Neuronal stem cell (in vitro differentiated cells): ENCODE data around the gene IMP3.

Experiments used
- DNase-seq: peaks from one replicate; pipeline ENCODE4 v3.0.0-alpha.2; 2013; ENCODE audit warnings: low spot score
- H2AFZ ChIP-seq: one replicate; pipeline ENCODE4 v1.6.1; 2013; ENCODE audit warnings: mild to moderate bottlenecking, low read length, inconsistent platforms
- H2AK5ac ChIP-seq: 2 replicates; pipeline ENCODE4 v1.6.1; 2013; ENCODE audit warnings: low read depth, mild to moderate bottlenecking, inconsistent platforms, low read length, moderate library complexity, mixed read lengths
- H2BK120ac ChIP-seq: 2 replicates; pipeline ENCODE4 v1.6.1; 2013; ENCODE audit warnings: low read depth, mild to moderate bottlenecking, inconsistent platforms, low read length, moderate library complexity, mixed read lengths
- H2BK12ac ChIP-seq: one replicate; pipeline ENCODE4 v1.6.1; 2013; ENCODE audit warnings: low read length, inconsistent platforms
- H2BK15ac ChIP-seq: 2 replicates; pipeline ENCODE4 v1.6.1; 2013; ENCODE audit warnings: mild to moderate bottlenecking, low read length, inconsistent platforms, mixed read lengths
- H2BK5ac ChIP-seq: one replicate; pipeline ENCODE4 v1.6.1; 2013; ENCODE audit warnings: inconsistent platforms, mild to moderate bottlenecking, low read length, moderate library complexity
- H3K14ac ChIP-seq: one replicate; pipeline ENCODE4 v1.6.1; 2013; ENCODE audit warnings: low read length, inconsistent platforms
- H3K18ac ChIP-seq: 2 replicates; pipeline ENCODE4 v1.6.1; 2013; ENCODE audit warnings: low read length, inconsistent platforms
- H3K23ac ChIP-seq: 2 replicates; pipeline ENCODE4 v1.6.1; 2013; ENCODE audit warnings: low read depth, mild to moderate bottlenecking, mixed read lengths, low read length, inconsistent platforms; ENCODE audit not compliant: poor library complexity
- H3K27ac ChIP-seq: replicated peaks from 3 replicates; pipeline ENCODE4 v1.5.1; 2013; ENCODE audit warnings: low read length, inconsistent platforms
- H3K27me3 ChIP-seq, 3 experiments: 2 replicates each; pipeline ENCODE4 v1.6.1; 2013; ENCODE audit warnings: low read length in 3 of 3, mild to moderate bottlenecking in 2 of 3, inconsistent platforms in 1 of 3, low read depth in 1 of 3, mixed read lengths in 1 of 3, moderate library complexity in 1 of 3; ENCODE audit not compliant: control insufficient read depth in 3 of 3, insufficient read depth in 3 of 3
- H3K36me3 ChIP-seq, 2 donors: replicated peaks in 1 of 2; 2 replicates each; pipeline ENCODE4 v1.6.1; 2013; ENCODE audit warnings: low read length in 2 of 2; ENCODE audit not compliant: control insufficient read depth in 2 of 2, insufficient read depth in 2 of 2
- H3K4ac ChIP-seq: 2 replicates; pipeline ENCODE4 v1.6.1; 2013; ENCODE audit warnings: inconsistent platforms, mild to moderate bottlenecking, low read length, moderate library complexity
- H3K4me1 ChIP-seq, 2 donors: 1 replicate in 1 of 2; 2 replicates in 1 of 2; pipeline ENCODE4 v1.6.1; 2013; ENCODE audit warnings: low read length in 2 of 2, low read depth in 1 of 2; ENCODE audit not compliant: control insufficient read depth in 2 of 2, insufficient read depth in 1 of 2
- H3K4me2 ChIP-seq: one replicate; pipeline ENCODE4 v1.6.1; 2013; ENCODE audit warnings: mild to moderate bottlenecking, low read length, inconsistent platforms; ENCODE audit not compliant: insufficient read depth, poor library complexity, severe bottlenecking
- H3K4me3 ChIP-seq, 2 donors: 2 replicates each; pipeline ENCODE4 v1.5.1; 2013; ENCODE audit warnings: low read length in 2 of 2, mild to moderate bottlenecking in 2 of 2, inconsistent platforms in 1 of 2, moderate library complexity in 1 of 2
- H3K79me1 ChIP-seq: one replicate; pipeline ENCODE4 v1.6.1; 2013; ENCODE audit warnings: low read depth, mild to moderate bottlenecking, inconsistent platforms, low read length, moderate library complexity
- H3K9ac ChIP-seq: one replicate; pipeline ENCODE4 v1.6.1; 2013; ENCODE audit warnings: mild to moderate bottlenecking, low read depth, low read length, inconsistent platforms; ENCODE audit not compliant: poor library complexity
- H3K9me3 ChIP-seq, 2 donors: replicated peaks in 1 of 2; 2 replicates each; pipeline versions ENCODE3 to v1.6.1; 2013; ENCODE audit warnings: low read length in 2 of 2, mild to moderate bottlenecking in 2 of 2, inconsistent platforms in 1 of 2, low read depth in 1 of 2, mixed read lengths in 1 of 2, moderate library complexity in 1 of 2; ENCODE audit not compliant: control insufficient read depth in 2 of 2, insufficient read depth in 1 of 2
- H4K8ac ChIP-seq: one replicate; pipeline ENCODE4 v1.6.1; 2013; ENCODE audit warnings: low read depth, mild to moderate bottlenecking, inconsistent platforms, low read length, moderate library complexity
- H4K91ac ChIP-seq: one replicate; pipeline ENCODE4 v1.6.1; 2013; ENCODE audit warnings: low read length, low read depth, mild to moderate bottlenecking, inconsistent platforms; ENCODE audit not compliant: poor library complexity
- WGBS, 2 donors: extraction: QIAGEN DNeasy Blood & Tissue Kit; methylation state at CpG; one replicate each; pipeline ENCODE4 v1.1.7; 2013; ENCODE audit warnings: missing lambda C conversion rate in 2 of 2, mixed read lengths in 1 of 2; ENCODE audit not compliant: insufficient read length in 2 of 2, insufficient replicate concordance in 1 of 2; ENCODE audit errors: extremely low coverage in 2 of 2; 5-methylcytosine and 5-hydroxymethylcytosine counted together

Gene IMP3

DNA sequence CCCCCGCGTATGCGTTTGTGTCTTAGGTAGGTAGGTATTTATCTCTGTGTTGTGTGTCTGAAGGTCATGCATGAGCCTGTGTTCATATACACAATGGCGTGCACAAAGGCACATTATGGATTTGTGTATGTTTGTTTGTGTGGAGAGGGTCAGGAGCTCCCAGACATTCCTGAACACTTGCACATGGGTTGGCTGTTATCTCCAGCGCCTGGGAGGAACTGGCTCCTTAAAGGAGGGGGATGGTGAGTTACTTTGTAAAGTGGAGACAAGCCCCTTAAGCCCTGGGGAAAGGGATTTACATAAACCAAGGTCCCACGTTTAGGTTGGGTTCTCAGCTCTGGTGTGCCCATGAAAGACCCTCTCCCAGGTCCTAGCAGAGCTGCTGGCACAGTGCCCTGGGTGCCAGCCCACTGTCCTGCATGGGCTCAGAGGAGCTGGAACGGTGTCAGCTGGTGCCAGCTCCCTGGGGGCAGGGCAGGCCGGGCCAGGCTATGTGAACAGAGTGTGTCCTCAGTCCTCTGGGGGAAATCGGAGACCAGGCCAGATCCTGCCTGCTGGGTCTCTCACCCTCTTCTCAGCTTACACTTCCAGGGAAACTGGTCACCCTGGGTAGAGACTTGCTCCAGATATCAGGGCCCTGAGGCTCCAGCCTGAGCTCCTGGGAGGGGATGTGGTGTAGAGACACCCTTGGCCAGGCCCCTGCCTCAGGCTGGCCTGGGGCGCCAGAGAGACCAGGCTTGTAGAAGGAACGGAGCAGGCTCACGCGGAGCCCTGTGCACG is 32.8 kb upstream of the IMP3 start:
- no peak overlapping the region for H3K9ac ChIP-seq
- H3K9me3 ChIP-seq = no peaks in the 10 kb centered on the region
- no peak for DNase-seq
- H3K27me3 ChIP-seq = no peaks in the 10 kb centered on the region
- no peak overlapping the region for H3K4me3 ChIP-seq
- H3K36me3 ChIP-seq = no peaks in the 10 kb centered on the region
- H2BK12ac ChIP-seq = no peak overlapping the region
- WGBS, 2 donors = no CpG with 5 or more reads among the region's 14 CpGs
- no peaks in the 10 kb centered on the region for H3K79me1 ChIP-seq
- H2BK120ac ChIP-seq = no peak overlapping the region
- H3K14ac ChIP-seq = no peak overlapping the region
- H4K8ac ChIP-seq = no peak overlapping the region
- peak overlapping the region; percentile 30 for H2BK5ac ChIP-seq
- H4K91ac ChIP-seq = no peak overlapping the region
- H2AFZ ChIP-seq = no peak overlapping the region
- peak overlapping the region; percentile 27 for H3K23ac ChIP-seq
- peaks cover 9 to 25% of the 10 kb centered on the region in 2 donors for H3K4me1 ChIP-seq
- peak overlapping the region; percentile 51 for H2AK5ac ChIP-seq
- no peak overlapping the region for H3K4me2 ChIP-seq
- peak overlapping the region; percentile 68 for H3K18ac ChIP-seq
- no peak overlapping the region for H3K4ac ChIP-seq
- no peak overlapping the region for H2BK15ac ChIP-seq
- no peak overlapping the region for H3K27ac ChIP-seq

DNA sequence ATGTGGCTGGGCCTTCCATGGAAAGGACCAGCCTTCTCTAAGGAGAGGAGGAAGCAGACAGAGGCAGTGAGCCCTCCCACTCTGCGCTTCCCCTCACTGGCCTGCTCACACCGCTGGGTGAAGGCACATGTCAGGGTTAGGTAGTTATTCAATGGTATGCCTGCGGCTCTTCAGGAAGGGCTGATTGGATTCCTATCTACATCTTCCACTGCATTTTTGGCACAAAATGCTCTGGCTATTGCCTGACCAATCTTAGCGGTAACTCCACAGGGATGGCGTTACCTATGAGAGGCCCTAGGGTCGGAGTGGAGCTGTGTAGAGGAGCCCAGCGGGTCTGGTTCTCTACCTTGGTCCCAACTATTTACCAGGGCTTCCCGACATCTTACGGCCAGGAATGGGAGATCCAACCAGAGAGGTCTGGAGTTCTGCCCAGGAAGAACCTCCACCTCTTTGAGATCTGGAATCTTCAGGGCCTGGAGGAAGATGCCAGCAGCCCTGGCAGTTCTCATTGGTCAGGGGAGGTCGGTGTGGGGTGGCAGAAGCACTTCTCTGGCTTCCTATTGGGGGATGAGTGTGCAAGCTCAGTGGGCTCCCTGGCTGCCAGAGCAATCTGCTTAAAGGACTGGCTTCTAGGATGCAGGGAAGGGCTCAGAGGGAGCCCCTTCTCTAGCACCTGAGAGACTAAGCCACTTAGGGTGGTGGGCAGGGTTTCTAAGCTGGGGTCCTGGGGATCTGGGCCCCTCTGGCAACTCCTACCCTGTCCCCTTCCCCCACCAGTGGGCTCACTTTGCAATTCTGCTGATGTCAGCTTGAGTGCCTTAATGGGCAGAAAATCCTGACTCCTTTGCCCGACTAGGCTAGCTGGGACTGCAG is 31.9 kb upstream of the IMP3 start:
- Histone ChIP-seq H3K79me1 (peaks cover 1% of the 10 kb centered on the region), H3K4ac (peak overlapping the region; percentile 72), H2AFZ (no peak overlapping the region), H3K9me3 (no peaks in the 10 kb centered on the region), H3K18ac (no peak overlapping the region), H3K27me3 (no peaks in the 10 kb centered on the region), H2BK12ac (no peak overlapping the region), H3K36me3 (no peaks in the 10 kb centered on the region), H2AK5ac (no peak overlapping the region), H4K91ac (no peak overlapping the region), H3K27ac (no peak overlapping the region), H3K4me1 (peaks cover 4 to 17% of the 10 kb centered on the region in 2 donors), H4K8ac (no peak overlapping the region), H2BK15ac (no peak overlapping the region), H3K14ac (no peak overlapping the region), H3K9ac (no peak overlapping the region), H3K4me3 (no peak overlapping the region), H3K23ac (peak overlapping the region; percentile 65), H2BK120ac (no peak overlapping the region), H3K4me2 (no peak overlapping the region), H2BK5ac (peak overlapping the region; percentile 72)
- no CpG with 5 or more reads among the region's 11 CpGs for whole genome bisulfite sequencing, 2 donors
- no peak for DNase-seq

DNA sequence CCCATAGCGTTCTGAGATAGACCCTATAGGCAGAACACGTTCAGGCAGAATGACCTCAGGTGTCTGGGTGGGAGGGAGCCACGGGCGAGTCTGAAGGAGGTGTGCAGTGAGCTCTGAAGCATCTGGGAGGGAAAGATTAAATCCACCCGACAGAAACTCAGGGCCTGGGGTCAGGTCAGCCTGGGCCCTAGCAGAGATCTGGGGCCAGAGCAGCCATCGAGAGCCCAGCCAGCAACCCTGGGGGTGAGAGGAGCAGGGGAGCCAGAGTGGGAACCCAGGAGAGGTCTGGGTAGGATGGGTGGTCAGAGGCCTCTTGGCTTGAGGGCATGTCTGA is 29.8 kb upstream of the IMP3 start:
- H3K18ac ChIP-seq = no peak overlapping the region
- no peak overlapping the region for H2BK12ac ChIP-seq
- H2BK5ac ChIP-seq = no peak overlapping the region
- H4K8ac ChIP-seq = no peak overlapping the region
- H3K23ac ChIP-seq = no peak overlapping the region
- H2AK5ac ChIP-seq = no peak overlapping the region
- WGBS, 2 donors = no CpG with 5 or more reads among the region's 6 CpGs
- H4K91ac ChIP-seq = no peak overlapping the region
- H2BK15ac ChIP-seq = no peak overlapping the region
- H3K4me3 ChIP-seq = no peak overlapping the region
- H3K9ac ChIP-seq = no peak overlapping the region
- H2BK120ac ChIP-seq = no peak overlapping the region
- peaks cover 0 to 2% of the 10 kb centered on the region in 2 donors for H3K36me3 ChIP-seq
- H3K4me1 ChIP-seq = peaks cover 4 to 17% of the 10 kb centered on the region in 2 donors
- no peak overlapping the region for H3K4me2 ChIP-seq
- peaks cover 0 to 2% of the 10 kb centered on the region in 2 donors for H3K9me3 ChIP-seq
- H3K14ac ChIP-seq = no peak overlapping the region
- no peak overlapping the region for H3K27ac ChIP-seq
- no peak overlapping the region for H2AFZ ChIP-seq
- no peak for DNase-seq
- H3K4ac ChIP-seq = no peak overlapping the region
- H3K79me1 ChIP-seq = peaks cover 5% of the 10 kb centered on the region
- H3K27me3 ChIP-seq = no peaks in the 10 kb centered on the region
